Measurements from ENCODE around the gene GRID2.

DNA sequence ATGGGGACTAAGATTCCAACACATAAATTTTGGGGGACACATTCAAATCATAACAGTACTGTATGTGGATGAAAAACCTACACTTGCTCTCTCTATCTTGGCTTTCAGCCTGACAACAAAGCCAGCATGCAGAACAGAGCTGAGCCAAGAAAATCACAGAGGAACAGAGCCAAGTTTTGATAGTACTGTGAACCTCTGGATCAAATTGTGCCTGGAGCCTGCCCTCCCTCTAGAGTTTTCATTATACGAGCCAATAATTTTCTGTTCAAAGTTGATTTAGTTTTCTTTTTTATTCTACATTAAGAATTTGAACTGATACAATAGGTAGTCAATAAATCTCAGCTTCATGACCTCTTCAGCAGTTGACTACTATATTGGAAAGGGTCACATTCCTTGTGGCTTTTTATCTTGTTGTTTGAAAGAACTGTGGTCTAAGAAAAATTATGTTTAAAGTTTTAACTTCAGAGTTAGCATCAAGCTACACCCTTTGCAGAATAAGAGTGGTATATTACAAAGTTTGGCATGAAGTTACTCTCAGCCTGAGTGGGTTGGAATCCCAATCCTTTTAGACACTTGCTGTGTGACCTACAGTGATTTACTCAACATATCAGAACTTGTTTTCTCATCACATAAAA lies 31.1 kb downstream of the GRID2 start:
- no peak for TF ChIP-seq KLF1 (tag; IDR thresholded peaks at IDR 0.05)
- TF ChIP-seq, protein P1, sequence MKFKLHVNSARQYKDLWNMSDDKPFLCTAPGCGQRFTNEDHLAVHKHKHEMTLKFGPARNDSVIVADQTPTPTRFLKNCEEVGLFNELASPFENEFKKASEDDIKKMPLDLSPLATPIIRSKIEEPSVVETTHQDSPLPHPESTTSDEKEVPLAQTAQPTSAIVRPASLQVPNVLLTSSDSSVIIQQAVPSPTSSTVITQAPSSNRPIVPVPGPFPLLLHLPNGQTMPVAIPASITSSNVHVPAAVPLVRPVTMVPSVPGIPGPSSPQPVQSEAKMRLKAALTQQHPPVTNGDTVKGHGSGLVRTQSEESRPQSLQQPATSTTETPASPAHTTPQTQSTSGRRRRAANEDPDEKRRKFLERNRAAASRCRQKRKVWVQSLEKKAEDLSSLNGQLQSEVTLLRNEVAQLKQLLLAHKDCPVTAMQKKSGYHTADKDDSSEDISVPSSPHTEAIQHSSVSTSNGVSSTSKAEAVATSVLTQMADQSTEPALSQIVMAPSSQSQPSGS (CRISPR knock-in tag; IDR thresholded peaks at IDR 0.05) = no peak
- TF ChIP-seq, protein P2, sequence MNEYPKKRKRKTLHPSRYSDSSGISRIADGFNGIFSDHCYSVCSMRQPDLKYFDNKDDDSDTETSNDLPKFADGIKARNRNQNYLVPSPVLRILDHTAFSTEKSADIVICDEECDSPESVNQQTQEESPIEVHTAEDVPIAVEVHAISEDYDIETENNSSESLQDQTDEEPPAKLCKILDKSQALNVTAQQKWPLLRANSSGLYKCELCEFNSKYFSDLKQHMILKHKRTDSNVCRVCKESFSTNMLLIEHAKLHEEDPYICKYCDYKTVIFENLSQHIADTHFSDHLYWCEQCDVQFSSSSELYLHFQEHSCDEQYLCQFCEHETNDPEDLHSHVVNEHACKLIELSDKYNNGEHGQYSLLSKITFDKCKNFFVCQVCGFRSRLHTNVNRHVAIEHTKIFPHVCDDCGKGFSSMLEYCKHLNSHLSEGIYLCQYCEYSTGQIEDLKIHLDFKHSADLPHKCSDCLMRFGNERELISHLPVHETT (CRISPR knock-in tag; conservative IDR thresholded peaks at IDR 0.05 in 1 of 2, IDR thresholded peaks at IDR 0.05 in 1 of 2) = no peak
- TF ChIP-seq ZNF79 (CRISPR knock-in tag; IDR thresholded peaks at IDR 0.05; ENCODE audit: low read depth) = no peak
- no peak for TF ChIP-seq REST (IDR thresholded peaks at IDR 0.05; ENCODE audit: borderline replicate concordance)
- TF ChIP-seq REST (CRISPR knock-in tag; IDR thresholded peaks at IDR 0.05; ENCODE audit: low read depth) = no peak
- no peak for TF ChIP-seq ZNF75A (CRISPR knock-in tag; IDR thresholded peaks at IDR 0.05)
- no peak for TF ChIP-seq EP300 (IDR thresholded peaks at IDR 0.05; ENCODE audit: low read length)
- TF ChIP-seq, protein P3, sequence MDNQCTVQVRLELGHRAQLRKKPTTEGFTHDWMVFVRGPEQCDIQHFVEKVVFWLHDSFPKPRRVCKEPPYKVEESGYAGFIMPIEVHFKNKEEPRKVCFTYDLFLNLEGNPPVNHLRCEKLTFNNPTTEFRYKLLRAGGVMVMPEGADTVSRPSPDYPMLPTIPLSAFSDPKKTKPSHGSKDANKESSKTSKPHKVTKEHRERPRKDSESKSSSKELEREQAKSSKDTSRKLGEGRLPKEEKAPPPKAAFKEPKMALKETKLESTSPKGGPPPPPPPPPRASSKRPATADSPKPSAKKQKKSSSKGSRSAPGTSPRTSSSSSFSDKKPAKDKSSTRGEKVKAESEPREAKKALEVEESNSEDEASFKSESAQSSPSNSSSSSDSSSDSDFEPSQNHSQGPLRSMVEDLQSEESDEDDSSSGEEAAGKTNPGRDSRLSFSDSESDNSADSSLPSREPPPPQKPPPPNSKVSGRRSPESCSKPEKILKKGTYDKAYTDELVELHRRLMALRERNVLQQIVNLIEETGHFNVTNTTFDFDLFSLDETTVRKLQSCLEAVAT (IDR thresholded peaks at IDR 0.05) = no peak
- no peak for TF ChIP-seq POLR2B (IDR thresholded peaks at IDR 0.05; ENCODE audit: low read depth, partially characterized antibody)
- no peak for TF ChIP-seq HNRNPH1 (optimal IDR thresholded peaks at IDR 0.05; ENCODE audit: low read depth, low read length)
- TF ChIP-seq POLR2A (conservative IDR thresholded peaks at IDR 0.05) = no peak
- no peak for TF ChIP-seq CTCF (IDR thresholded peaks at IDR 0.05 in 2 of 3, conservative IDR thresholded peaks at IDR 0.05 in 1 of 3; ENCODE audit: insufficient read depth in 2 of 3, low read depth in 1 of 3, low read length in 3 of 3)
- TF ChIP-seq MAZ (CRISPR knock-in tag; conservative IDR thresholded peaks at IDR 0.05 in 1 of 2, IDR thresholded peaks at IDR 0.05 in 1 of 2) = no peak
